Neuronal stem cell (in vitro differentiated cells): Measurements from ENCODE around the gene COL6A2.
"Not testable (repeated sequence)": the region's sequence is repeated elsewhere in the genome, so short reads cannot be mapped to it uniquely, and the experiment has no call there.

ENCODE experiments used
- DNase-seq: peaks from one replicate; pipeline ENCODE4 v3.0.0-alpha.2; 2013; ENCODE audit warnings: low spot score
- H2AFZ ChIP-seq: one replicate; pipeline ENCODE4 v1.6.1; 2013; ENCODE audit warnings: mild to moderate bottlenecking, low read length, inconsistent platforms
- H2AK5ac ChIP-seq: 2 replicates; pipeline ENCODE4 v1.6.1; 2013; ENCODE audit warnings: low read depth, mild to moderate bottlenecking, inconsistent platforms, low read length, moderate library complexity, mixed read lengths
- H2BK120ac ChIP-seq: 2 replicates; pipeline ENCODE4 v1.6.1; 2013; ENCODE audit warnings: low read depth, mild to moderate bottlenecking, inconsistent platforms, low read length, moderate library complexity, mixed read lengths
- H2BK12ac ChIP-seq: one replicate; pipeline ENCODE4 v1.6.1; 2013; ENCODE audit warnings: low read length, inconsistent platforms
- H2BK15ac ChIP-seq: 2 replicates; pipeline ENCODE4 v1.6.1; 2013; ENCODE audit warnings: mild to moderate bottlenecking, low read length, inconsistent platforms, mixed read lengths
- H2BK5ac ChIP-seq: one replicate; pipeline ENCODE4 v1.6.1; 2013; ENCODE audit warnings: inconsistent platforms, mild to moderate bottlenecking, low read length, moderate library complexity
- H3K14ac ChIP-seq: one replicate; pipeline ENCODE4 v1.6.1; 2013; ENCODE audit warnings: low read length, inconsistent platforms
- H3K18ac ChIP-seq: 2 replicates; pipeline ENCODE4 v1.6.1; 2013; ENCODE audit warnings: low read length, inconsistent platforms
- H3K23ac ChIP-seq: 2 replicates; pipeline ENCODE4 v1.6.1; 2013; ENCODE audit warnings: low read depth, mild to moderate bottlenecking, mixed read lengths, low read length, inconsistent platforms; ENCODE audit not compliant: poor library complexity
- H3K27ac ChIP-seq: replicated peaks from 3 replicates; pipeline ENCODE4 v1.5.1; 2013; ENCODE audit warnings: low read length, inconsistent platforms
- H3K27me3 ChIP-seq, 3 experiments: 2 replicates each; pipeline ENCODE4 v1.6.1; 2013; ENCODE audit warnings: low read length in 3 of 3, mild to moderate bottlenecking in 2 of 3, inconsistent platforms in 1 of 3, low read depth in 1 of 3, mixed read lengths in 1 of 3, moderate library complexity in 1 of 3; ENCODE audit not compliant: control insufficient read depth in 3 of 3, insufficient read depth in 3 of 3
- H3K36me3 ChIP-seq, 2 donors: replicated peaks in 1 of 2; 2 replicates each; pipeline ENCODE4 v1.6.1; 2013; ENCODE audit warnings: low read length in 2 of 2; ENCODE audit not compliant: control insufficient read depth in 2 of 2, insufficient read depth in 2 of 2
- H3K4ac ChIP-seq: 2 replicates; pipeline ENCODE4 v1.6.1; 2013; ENCODE audit warnings: inconsistent platforms, mild to moderate bottlenecking, low read length, moderate library complexity
- H3K4me1 ChIP-seq, 2 donors: 1 replicate in 1 of 2; 2 replicates in 1 of 2; pipeline ENCODE4 v1.6.1; 2013; ENCODE audit warnings: low read length in 2 of 2, low read depth in 1 of 2; ENCODE audit not compliant: control insufficient read depth in 2 of 2, insufficient read depth in 1 of 2
- H3K4me2 ChIP-seq: one replicate; pipeline ENCODE4 v1.6.1; 2013; ENCODE audit warnings: mild to moderate bottlenecking, low read length, inconsistent platforms; ENCODE audit not compliant: insufficient read depth, poor library complexity, severe bottlenecking
- H3K4me3 ChIP-seq, 2 donors: 2 replicates each; pipeline ENCODE4 v1.5.1; 2013; ENCODE audit warnings: low read length in 2 of 2, mild to moderate bottlenecking in 2 of 2, inconsistent platforms in 1 of 2, moderate library complexity in 1 of 2
- H3K79me1 ChIP-seq: one replicate; pipeline ENCODE4 v1.6.1; 2013; ENCODE audit warnings: low read depth, mild to moderate bottlenecking, inconsistent platforms, low read length, moderate library complexity
- H3K9ac ChIP-seq: one replicate; pipeline ENCODE4 v1.6.1; 2013; ENCODE audit warnings: mild to moderate bottlenecking, low read depth, low read length, inconsistent platforms; ENCODE audit not compliant: poor library complexity
- H3K9me3 ChIP-seq, 2 donors: replicated peaks in 1 of 2; 2 replicates each; pipeline versions ENCODE3 to v1.6.1; 2013; ENCODE audit warnings: low read length in 2 of 2, mild to moderate bottlenecking in 2 of 2, inconsistent platforms in 1 of 2, low read depth in 1 of 2, mixed read lengths in 1 of 2, moderate library complexity in 1 of 2; ENCODE audit not compliant: control insufficient read depth in 2 of 2, insufficient read depth in 1 of 2
- H4K8ac ChIP-seq: one replicate; pipeline ENCODE4 v1.6.1; 2013; ENCODE audit warnings: low read depth, mild to moderate bottlenecking, inconsistent platforms, low read length, moderate library complexity
- H4K91ac ChIP-seq: one replicate; pipeline ENCODE4 v1.6.1; 2013; ENCODE audit warnings: low read length, low read depth, mild to moderate bottlenecking, inconsistent platforms; ENCODE audit not compliant: poor library complexity
- WGBS, 2 donors: extraction: QIAGEN DNeasy Blood & Tissue Kit; methylation state at CpG; one replicate each; pipeline ENCODE4 v1.1.7; 2013; ENCODE audit warnings: missing lambda C conversion rate in 2 of 2, mixed read lengths in 1 of 2; ENCODE audit not compliant: insufficient read length in 2 of 2, insufficient replicate concordance in 1 of 2; ENCODE audit errors: extremely low coverage in 2 of 2; 5-methylcytosine and 5-hydroxymethylcytosine counted together

The COL6A2 gene

GRCh38 chr21:46100426-46100825, 2.5 kb downstream of the COL6A2 start:
- H3K4ac ChIP-seq: no peak overlapping the region
- peaks cover 2% of the 10 kb centered on the region for H3K79me1 ChIP-seq
- no peaks in the 10 kb centered on the region for H3K36me3 ChIP-seq
- H3K27ac ChIP-seq: no peak overlapping the region
- H3K9me3 ChIP-seq: peaks cover 5 to 21% of the 10 kb centered on the region in 2 donors
- no peak overlapping the region for H3K9ac ChIP-seq
- no peak overlapping the region for H3K18ac ChIP-seq
- H3K4me1 ChIP-seq: no peaks in the 10 kb centered on the region
- no peak overlapping the region for H2AFZ ChIP-seq
- WGBS, 2 donors: no CpG with 5 or more reads among the region's 7 CpGs
- no peak overlapping the region for H2BK12ac ChIP-seq
- no peak overlapping the region for H2BK15ac ChIP-seq
- no peak overlapping the region for H3K4me2 ChIP-seq
- no peak overlapping the region for H2BK5ac ChIP-seq
- H2AK5ac ChIP-seq: no peak overlapping the region
- DNase-seq: no peak
- H2BK120ac ChIP-seq: no peak overlapping the region
- no peak overlapping the region for H3K4me3 ChIP-seq
- H3K14ac ChIP-seq: no peak overlapping the region
- peaks cover 8 to 48% (median 20%) of the 10 kb centered on the region in 3 experiments for H3K27me3 ChIP-seq
- no peak overlapping the region for H3K23ac ChIP-seq
- no peak overlapping the region for H4K8ac ChIP-seq
- no peak overlapping the region for H4K91ac ChIP-seq

- no peak overlapping the region for H3K4me2 ChIP-seq
- H3K14ac ChIP-seq: no peak overlapping the region
- H3K18ac ChIP-seq: no peak overlapping the region
- H3K9me3 ChIP-seq: peaks cover 5 to 21% of the 10 kb centered on the region in 2 donors
- no peak overlapping the region for H3K4me3 ChIP-seq
- DNase-seq: no peak
- peaks cover 8 to 44% (median 20%) of the 10 kb centered on the region in 3 experiments for H3K27me3 ChIP-seq
- H2AK5ac ChIP-seq: no peak overlapping the region
- no peak overlapping the region for H3K27ac ChIP-seq
- WGBS, 2 donors: no CpG with 5 or more reads among the region's 4 CpGs
- no peak overlapping the region for H4K8ac ChIP-seq
- no peak overlapping the region for H3K4ac ChIP-seq
- no peak overlapping the region for H2BK5ac ChIP-seq
- H3K23ac ChIP-seq: no peak overlapping the region
- no peak overlapping the region for H2BK15ac ChIP-seq
- H3K4me1 ChIP-seq: no peaks in the 10 kb centered on the region
- H2BK120ac ChIP-seq: no peak overlapping the region
- H2BK12ac ChIP-seq: no peak overlapping the region
- H2AFZ ChIP-seq: no peak overlapping the region
- peaks cover 2% of the 10 kb centered on the region for H3K79me1 ChIP-seq
- H3K9ac ChIP-seq: no peak overlapping the region
- no peak overlapping the region for H4K91ac ChIP-seq
- H3K36me3 ChIP-seq: no peaks in the 10 kb centered on the region
Measured at GRCh38 chr21:46100906-46101305, 3.0 kb downstream of the COL6A2 start.

- Histone ChIP-seq H3K27me3 (peaks cover 3 to 22% (median 14%) of the 10 kb centered on the region in 3 experiments), H4K91ac (no peak overlapping the region), H3K14ac (no peak overlapping the region), H2AK5ac (no peak overlapping the region), H3K4me2 (no peak overlapping the region), H3K27ac (no peak overlapping the region), H3K36me3 (no peaks in the 10 kb centered on the region), H3K4me1 (peaks cover 0 to 1% of the 10 kb centered on the region in 2 donors), H2BK120ac (no peak overlapping the region), H3K79me1 (peaks cover 3% of the 10 kb centered on the region), H3K4me3 (no peak overlapping the region), H4K8ac (no peak overlapping the region), H3K9me3 (peaks cover 7 to 23% of the 10 kb centered on the region in 2 donors), H2BK5ac (no peak overlapping the region), H3K4ac (no peak overlapping the region), H2BK15ac (no peak overlapping the region), H2BK12ac (no peak overlapping the region), H3K23ac (no peak overlapping the region), H3K18ac (no peak overlapping the region), H2AFZ (no peak overlapping the region), H3K9ac (no peak overlapping the region)
- DNase-seq: no peak
Measured at GRCh38 chr21:46104104-46104503, 6.2 kb downstream of the COL6A2 start.

GRCh38 chr21:46107376-46107775, 9.5 kb downstream of the COL6A2 start:
- H2BK15ac ChIP-seq, H3K36me3 ChIP-seq, H3K4me1 ChIP-seq, H2BK5ac ChIP-seq, H3K18ac ChIP-seq, H3K27me3 ChIP-seq, H4K8ac ChIP-seq, H3K23ac ChIP-seq, H3K4me2 ChIP-seq, H2AFZ ChIP-seq, H3K4me3 ChIP-seq, H4K91ac ChIP-seq, H2BK12ac ChIP-seq, H3K9ac ChIP-seq, H2AK5ac ChIP-seq, H3K27ac ChIP-seq, H3K79me1 ChIP-seq, H3K14ac ChIP-seq, H2BK120ac ChIP-seq, DNase-seq, H3K4ac ChIP-seq: not testable (repeated sequence)
- peaks cover 2 to 14% of the 10 kb centered on the region in 2 donors for H3K9me3 ChIP-seq
- no CpG with 5 or more reads among the region's 2 CpGs for WGBS, 2 donors
